ENCODE data around the gene AZU1.
A peak's percentile ranks its signal among the peaks of the same experiment; 100 is the strongest.

AZU1 gene

GRCh38 chr19:797528-798414 lies 29.9 kb upstream of the AZU1 start:
- DNase-seq (ENCODE audit: low read depth in 2 of 2) = peak; percentile 77 to 79

DNA sequence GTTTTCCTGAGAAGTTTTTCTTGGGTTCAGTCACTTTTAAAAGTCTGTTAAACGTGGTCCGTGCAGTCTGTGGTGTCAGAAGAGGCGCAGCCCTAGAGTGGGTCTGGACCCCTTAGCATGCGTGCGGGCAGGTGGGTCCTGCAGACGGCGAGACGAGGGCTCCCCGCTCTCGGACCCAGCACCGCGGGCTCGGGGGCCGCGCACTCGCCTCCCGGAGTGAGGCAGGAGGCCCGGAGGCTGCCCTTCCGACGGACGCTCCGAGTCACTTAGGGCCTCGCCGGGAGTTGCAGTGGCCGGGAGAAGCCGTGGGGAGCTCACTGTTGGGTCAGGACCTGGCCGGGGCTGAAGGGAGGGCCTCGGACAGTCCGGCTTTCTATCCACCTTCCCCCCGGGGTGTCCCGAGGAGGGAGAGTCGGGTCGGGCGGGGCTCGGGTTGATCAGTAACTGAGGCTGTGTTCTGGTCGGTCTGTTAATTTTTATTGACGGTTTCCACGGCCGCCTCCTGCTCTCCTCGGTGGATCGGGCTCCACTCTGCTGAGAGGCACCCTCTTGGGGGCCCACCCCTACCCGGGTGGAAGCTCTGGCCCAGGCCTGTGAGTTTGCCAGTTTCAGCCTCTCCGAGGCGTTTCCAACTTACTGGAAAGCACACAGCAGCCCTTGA lies 29.1 kb upstream of the AZU1 start:
- no peak for DNase-seq (ENCODE audit: low read depth in 2 of 2)

- no peak for DNase-seq (ENCODE audit: low read depth in 2 of 2)
Measured at GRCh38 chr19:799076-799881, 28.4 kb upstream of the AZU1 start.

DNA sequence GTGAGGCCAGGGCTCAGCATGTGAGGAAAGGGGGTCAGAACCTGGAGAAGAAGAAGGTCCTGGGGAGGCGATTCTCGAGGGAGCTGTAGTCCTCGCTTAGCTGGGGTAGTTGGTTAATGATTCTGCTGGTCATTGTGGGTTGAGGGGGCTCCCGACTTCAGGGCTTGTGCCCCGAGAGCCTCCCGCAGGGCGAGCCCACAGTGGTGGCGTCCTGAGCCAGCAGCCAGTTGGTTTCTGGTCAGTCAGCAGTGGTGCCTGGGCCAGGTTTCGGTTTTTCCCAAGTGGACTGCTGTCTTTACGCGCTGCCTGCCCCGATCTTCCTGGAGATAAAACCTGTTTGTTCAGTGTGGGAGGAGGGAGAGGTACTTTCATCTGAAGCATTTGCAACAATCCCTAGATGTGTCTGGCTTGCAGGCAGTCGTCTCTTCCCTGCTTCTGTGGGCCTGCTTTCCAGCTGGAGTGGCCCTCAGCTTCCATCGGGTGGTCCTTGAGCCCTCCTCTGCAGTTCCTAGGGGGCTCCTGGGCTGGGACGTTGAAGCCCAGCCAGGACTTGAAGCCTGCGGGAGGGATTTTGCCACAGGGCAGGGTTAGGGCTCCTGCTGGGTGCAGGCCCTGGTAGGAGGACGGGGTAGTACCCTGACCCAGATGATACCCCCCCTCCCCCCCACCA lies 27.1 kb upstream of the AZU1 start:
- no peak for DNase-seq (ENCODE audit: low read depth in 2 of 2)

DNA sequence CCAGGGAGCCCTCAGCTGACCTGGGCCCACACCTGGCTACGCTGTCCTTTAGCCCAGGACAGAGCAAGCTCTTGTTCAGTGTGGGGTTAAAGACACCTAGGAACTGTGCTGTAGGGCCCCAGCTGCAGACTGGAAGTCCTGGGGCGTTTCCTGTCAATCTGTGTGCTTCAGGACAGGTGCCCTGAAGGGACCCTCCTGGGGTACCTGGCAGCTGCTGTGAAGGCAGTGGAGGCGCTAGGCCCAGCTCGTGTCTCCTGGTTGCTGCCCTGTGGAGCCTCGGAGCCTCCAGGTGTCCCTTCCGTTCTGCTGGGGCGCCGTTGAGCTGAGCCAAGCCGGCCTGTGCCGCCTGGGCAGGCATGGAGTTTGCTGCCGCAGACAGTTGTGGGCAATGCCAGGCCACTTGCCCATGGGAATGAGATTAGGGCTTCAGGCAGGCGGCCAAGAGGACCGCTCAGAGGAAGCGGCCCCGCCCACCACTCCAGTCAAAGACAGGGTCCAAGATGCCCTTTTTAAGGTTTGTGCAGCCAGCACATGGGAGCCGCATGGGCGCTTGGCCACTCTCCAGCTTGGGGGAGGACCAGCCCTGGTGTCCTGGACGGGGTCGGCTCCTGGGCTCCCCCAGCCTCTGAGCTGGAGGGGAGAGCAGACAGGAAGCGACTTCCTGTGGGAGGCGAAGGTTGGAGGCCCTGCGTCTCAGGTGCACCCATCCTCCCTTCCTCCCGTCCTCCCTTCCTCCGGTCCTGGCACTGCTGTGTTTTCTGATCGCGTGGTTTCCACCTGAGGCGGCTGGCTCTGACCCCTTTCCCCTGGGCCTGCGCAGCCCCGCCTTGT lies 26.4 kb upstream of the AZU1 start:
- no peak for DNase-seq (ENCODE audit: low read depth in 2 of 2)

DNA sequence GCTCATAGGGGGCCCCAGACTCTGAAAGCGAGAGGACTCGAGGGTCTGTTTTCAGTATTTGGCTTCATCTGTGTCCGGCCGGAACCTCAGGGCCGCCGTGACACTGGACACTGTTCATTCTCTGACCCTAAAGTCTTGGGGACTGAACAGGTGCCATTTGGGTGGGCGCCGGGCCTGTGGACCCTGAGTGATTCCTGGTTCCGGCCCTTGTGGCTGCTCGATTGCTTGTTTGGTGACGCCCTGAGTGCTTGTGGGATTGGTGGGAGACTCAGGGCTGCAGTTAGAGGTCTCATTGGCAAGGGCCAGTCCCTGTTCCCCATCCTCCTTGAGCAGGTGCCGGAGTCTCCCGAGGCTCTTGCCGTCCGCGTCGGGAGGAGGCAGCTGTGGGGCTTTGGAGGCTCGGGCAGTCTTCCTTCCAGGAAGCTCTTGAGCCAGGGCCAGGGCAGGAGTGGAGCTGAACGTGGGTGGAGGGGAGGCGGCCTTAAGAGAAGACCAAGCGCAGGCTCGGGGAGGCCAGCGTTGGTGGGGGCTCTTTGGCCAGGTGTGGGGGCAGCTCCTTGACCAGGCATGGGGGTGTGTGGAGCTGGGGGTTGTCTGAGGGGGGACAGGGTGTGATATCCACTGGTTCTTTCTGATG lies 25.7 kb upstream of the AZU1 start:
- no peak for DNase-seq (ENCODE audit: low read depth in 2 of 2)

DNA sequence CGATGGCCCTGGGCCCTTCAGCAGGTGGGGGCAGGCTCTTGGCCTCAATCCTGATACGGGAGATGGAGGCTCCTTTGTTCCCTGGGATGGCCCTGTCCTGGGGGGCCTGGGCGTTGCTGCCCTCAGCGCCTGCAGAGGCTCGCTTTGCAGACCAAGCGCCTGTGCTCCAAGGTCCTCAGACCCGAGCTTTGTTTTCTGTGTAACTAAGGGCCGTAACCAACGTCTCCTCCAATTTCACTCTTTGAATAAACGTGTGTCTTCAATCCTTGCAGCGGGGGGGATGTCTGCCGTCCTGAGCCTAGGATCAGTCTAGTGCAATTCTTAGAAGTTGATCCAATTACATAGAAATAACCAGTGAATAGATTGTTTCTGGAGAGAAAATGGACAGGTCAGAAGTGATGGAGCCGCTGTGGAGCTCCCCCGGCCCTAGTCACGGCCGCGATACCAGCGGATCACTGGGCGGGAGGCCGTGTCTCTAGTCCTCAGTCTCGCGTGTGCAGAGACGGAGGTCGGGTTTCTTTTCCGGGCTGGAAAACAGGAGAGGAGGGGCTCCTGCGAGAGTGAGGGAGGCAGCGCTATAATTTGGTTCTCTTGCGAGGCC lies 25.0 kb upstream of the AZU1 start:
- DNase-seq (ENCODE audit: low read depth in 2 of 2) = no peak

- no peak for DNase-seq (ENCODE audit: low read depth in 2 of 2)
Measured at GRCh38 chr19:803099-803561, 24.5 kb upstream of the AZU1 start.

GRCh38 chr19:803686-804418 lies 23.8 kb upstream of the AZU1 start:
- DNase-seq (ENCODE audit: low read depth in 2 of 2) = no peak

DNA sequence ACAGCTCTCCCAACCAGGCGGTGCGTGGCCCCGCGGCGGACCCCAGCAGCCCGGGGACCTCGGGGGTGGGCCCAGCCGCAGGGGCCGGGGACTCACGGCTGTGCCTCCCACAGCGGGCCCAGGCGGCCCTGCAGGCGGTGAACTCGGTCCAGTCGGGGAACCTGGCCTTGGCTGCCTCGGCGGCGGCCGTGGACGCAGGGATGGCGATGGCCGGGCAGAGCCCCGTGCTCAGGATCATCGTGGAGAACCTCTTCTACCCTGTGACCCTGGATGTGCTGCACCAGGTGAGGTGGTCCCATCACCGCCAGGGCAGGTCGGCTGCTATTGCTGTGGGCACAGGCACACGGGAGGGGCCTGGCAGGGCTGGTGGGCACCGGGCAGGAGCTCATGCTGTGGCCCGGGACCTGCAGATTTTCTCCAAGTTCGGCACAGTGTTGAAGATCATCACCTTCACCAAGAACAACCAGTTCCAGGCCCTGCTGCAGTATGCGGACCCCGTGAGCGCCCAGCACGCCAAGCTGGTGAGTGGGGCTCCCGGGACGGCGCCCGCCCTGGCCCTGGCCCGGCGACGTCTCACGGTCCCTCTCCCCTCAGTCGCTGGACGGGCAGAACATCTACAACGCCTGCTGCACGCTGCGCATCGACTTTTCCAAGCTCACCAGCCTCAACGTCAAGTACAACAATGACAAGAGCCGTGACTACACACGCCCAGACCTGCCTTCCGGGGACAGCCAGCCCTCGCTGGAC lies 23.0 kb upstream of the AZU1 start:
- no peak for DNase-seq (ENCODE audit: low read depth in 2 of 2)

DNA sequence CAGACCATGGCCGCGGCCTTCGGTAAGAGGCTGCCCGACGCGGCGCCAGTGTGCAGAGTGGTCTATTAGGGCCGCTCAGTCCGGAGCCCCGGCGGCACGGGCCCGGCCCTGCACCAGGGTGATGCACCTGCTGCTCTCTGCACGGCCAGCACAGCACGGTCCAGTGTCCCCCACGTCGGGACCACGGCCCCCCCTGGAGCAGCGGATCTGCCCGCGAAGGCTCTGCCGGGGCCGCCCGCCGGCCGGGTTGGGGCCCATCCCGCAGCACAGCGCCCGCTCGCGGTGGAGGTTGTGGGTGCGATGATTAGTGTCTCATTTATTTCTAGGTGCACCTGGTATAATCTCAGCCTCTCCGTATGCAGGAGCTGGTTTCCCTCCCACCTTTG lies 22.5 kb upstream of the AZU1 start:
- no peak for DNase-seq (ENCODE audit: low read depth in 2 of 2)

- no peak for DNase-seq (ENCODE audit: low read depth in 2 of 2)
Measured at GRCh38 chr19:805600-806550, 21.8 kb upstream of the AZU1 start.

DNA sequence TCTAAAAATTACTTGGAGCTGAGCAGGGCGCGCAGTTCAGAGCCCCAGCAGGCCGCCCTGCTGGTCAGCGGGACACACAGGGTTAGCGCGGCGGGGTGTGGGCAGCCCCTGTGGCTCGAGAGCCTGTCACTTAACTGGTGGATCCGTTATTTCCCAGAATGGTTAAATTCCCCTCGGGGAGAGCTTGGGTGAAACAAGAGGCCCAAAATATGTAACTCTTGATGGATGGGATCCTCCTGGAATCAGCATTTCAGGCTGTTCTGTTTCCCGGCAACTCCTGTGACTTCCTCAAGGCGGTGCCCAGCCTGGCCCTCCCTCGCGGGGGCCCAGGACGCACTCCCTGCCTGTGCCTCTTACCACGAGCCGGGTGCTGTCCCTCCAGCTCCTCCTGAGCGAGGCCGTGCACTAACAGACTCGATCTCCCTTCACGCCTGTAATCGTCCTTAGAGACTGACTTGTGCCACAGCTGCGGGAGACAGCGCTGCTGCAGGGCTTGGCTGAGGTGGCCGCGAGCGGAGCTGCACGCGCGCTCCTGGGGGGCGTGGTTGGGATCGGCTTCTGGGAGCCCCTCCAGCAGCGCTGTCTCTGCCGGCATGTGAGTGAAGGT lies 20.7 kb upstream of the AZU1 start:
- no peak for DNase-seq (ENCODE audit: low read depth in 2 of 2)

DNA sequence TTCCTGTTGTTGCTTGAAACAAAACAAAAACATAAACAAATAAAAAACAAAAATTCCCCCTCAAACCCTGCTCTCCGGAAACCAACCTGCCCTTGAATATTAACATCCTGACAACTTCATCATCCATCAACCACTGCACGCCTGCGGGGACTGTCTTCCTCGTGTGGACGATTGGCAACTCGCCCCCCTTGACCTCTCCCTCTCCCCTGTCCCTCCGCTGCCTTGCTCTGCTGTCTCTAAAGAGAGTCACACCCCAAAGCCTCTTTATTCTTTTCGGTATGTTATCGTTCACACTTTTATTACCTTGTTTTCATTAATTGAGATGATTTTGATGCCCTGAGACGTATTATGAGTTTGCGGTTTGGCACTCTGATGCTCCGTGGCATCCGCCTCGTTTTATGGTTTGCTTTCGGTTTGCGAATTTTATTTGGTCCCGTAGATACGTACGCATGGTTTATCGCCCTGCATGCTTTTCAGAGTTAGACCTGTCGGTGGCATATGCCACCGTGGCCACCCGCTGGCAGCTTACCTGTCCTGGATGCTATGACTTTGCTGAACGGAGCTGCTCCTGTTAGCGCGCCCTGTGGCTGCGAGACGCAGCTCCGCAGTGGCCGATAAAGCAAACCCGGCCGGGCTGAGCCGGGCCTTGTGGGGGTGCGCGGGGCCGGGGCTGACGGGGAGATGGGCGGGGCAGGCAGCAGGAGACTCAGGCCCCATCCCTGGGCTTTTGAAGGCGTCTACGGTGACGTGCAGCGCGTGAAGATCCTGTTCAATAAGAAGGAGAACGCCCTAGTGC lies 19.8 kb upstream of the AZU1 start:
- DNase-seq (ENCODE audit: low read depth in 2 of 2) = no peak

DNA sequence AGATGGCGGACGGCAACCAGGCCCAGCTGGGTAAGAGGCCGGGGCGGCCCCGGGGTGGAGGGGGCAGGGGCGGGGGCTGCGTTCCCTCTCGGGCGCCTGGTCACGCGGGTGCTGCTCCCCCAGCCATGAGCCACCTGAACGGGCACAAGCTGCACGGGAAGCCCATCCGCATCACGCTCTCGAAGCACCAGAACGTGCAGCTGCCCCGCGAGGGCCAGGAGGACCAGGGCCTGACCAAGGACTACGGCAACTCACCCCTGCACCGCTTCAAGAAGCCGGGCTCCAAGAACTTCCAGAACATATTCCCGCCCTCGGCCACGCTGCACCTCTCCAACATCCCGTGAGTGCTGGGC lies 19.2 kb upstream of the AZU1 start:
- no peak for DNase-seq (ENCODE audit: low read depth in 2 of 2)
